Nephron (organoid): ENCODE data around the gene TPGS1.
A peak's percentile ranks its signal among the peaks of the same experiment; 100 is the strongest.

Source experiments
- H3K27ac Mint-ChIP-seq, 3 experiments: 2 replicates each; pipeline ENCODE4 v1.8.0; 2020; ENCODE audit warnings: mixed read lengths in 3 of 3, mild to moderate bottlenecking in 2 of 3, moderate library complexity in 1 of 3
- H3K27me3 Mint-ChIP-seq: 2 replicates; pipeline ENCODE4 v1.8.0; 2021; ENCODE audit warnings: low read depth, mild to moderate bottlenecking, moderate library complexity, mixed read lengths
- H3K36me3 Mint-ChIP-seq: 2 replicates; pipeline ENCODE4 v1.8.0; 2020; ENCODE audit warnings: low read depth, mixed read lengths
- H3K4me1 Mint-ChIP-seq: 2 replicates; pipeline ENCODE4 v1.8.0; 2020; ENCODE audit warnings: mixed read lengths
- H3K4me3 Mint-ChIP-seq, 3 experiments: 2 replicates each; pipeline ENCODE4 v1.8.0; 2020; ENCODE audit warnings: mild to moderate bottlenecking in 3 of 3, mixed read lengths in 3 of 3, moderate library complexity in 2 of 3
- H3K9me3 Mint-ChIP-seq: 2 replicates; pipeline ENCODE4 v1.8.0; 2020; ENCODE audit warnings: mixed read lengths
- TF ChIP-seq, protein P1 (sequence below), 3 experiments: fragments of 200-600 bp; sonication (generic); IDR thresholded peaks; one replicate each; pipeline ENCODE4 v1.5.0; 2021; ENCODE audit warnings: antibody characterized with exemption in 3 of 3; ENCODE audit not compliant: unreplicated experiment in 3 of 3

The TPGS1 gene

DNA sequence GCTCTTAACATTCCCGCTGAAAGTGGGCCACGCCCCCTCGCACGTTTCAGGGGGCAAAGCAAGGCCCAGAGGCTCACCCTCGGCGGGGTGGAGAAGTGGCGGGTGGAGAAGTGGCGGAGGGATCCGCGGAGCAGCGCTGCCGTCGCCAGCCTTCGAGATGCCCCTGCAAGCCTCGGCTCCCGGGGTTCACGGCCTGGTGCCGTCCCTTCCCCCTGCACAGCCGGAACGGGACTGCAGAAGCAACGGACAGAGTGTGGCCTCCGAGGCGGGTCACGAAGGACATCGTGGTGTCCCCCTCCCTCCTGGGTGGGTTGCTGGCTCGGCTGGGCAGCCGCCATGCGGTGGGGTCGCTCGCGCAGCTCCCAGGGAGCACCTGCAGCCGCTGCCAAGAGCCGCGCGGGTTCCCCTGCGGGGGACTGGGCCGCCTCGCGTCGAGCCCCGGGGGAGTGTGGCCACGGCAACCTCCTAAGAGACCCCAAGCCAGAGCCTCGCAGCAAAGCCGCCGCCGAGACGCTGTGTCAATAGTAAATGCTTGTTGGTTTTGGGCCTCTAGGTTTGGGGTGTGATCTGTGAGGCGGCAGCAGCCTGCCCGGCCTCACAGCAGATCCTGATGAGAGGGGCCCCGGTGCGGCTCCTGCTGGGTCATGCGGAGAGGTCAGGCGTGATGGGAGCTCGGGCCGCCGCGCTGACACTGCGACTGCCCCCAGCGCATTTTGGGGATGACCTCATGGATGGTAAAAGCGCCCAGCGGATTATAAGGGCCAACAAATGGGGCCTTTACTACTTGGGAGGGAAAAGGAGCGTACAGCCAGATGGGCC is 5.5 kb downstream of the TPGS1 start:
- peak overlapping the region in 2 of 3 experiments; percentile 23 to 56 for H3K4me3 Mint-ChIP-seq
- peaks cover 14% of the 10 kb centered on the region for H3K36me3 Mint-ChIP-seq
- H3K27ac Mint-ChIP-seq, result peak overlapping the region; percentile 75 to 95 (median 94)
- H3K4me1 Mint-ChIP-seq, result peaks cover 53% of the 10 kb centered on the region
- no peaks in the 10 kb centered on the region for H3K9me3 Mint-ChIP-seq
- TF ChIP-seq, protein P1, sequence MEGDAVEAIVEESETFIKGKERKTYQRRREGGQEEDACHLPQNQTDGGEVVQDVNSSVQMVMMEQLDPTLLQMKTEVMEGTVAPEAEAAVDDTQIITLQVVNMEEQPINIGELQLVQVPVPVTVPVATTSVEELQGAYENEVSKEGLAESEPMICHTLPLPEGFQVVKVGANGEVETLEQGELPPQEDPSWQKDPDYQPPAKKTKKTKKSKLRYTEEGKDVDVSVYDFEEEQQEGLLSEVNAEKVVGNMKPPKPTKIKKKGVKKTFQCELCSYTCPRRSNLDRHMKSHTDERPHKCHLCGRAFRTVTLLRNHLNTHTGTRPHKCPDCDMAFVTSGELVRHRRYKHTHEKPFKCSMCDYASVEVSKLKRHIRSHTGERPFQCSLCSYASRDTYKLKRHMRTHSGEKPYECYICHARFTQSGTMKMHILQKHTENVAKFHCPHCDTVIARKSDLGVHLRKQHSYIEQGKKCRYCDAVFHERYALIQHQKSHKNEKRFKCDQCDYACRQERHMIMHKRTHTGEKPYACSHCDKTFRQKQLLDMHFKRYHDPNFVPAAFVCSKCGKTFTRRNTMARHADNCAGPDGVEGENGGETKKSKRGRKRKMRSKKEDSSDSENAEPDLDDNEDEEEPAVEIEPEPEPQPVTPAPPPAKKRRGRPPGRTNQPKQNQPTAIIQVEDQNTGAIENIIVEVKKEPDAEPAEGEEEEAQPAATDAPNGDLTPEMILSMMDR (IDR thresholded peaks at IDR 0.05; ENCODE audit: unreplicated experiment in 3 of 3), result no peak
- peaks cover 4% of the 10 kb centered on the region for H3K27me3 Mint-ChIP-seq

DNA sequence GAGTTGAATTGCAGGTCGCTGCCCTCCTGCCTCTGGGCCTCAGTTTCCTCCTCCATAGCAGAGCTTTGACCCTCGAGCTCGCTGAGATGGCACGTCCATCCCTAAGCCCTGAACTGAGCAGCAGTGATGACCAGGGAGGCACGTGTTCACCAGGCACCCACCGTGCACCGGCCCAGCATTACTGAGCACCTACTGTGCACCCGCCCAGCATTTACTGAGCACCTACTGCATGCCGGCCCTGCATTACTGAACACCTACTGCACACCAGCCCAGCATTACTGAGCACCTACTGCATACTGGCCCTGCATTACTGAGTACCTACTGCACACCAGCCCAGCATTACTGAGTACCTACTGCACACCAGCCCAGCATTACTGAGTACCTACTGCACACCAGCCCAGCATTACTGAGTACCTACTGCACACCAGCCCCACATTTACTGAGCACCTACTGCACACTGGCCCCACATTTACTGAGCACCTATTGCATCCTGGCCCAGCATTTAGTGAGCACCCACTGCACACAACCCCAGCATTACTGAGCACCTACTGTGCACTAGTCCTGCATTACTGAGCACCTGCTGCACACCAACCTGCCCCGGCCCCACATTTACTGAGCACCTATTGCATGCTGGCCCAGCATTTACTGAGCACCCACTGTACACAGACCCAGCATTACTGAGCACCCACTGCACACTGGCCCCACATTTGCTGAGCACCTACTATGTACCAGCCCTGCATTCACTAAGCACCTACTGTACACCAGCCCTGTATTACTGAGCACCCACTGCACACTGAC is 6.3 kb downstream of the TPGS1 start:
- Mint-ChIP-seq H3K27me3 (peaks cover 4% of the 10 kb centered on the region), H3K4me1 (peaks cover 45% of the 10 kb centered on the region), H3K27ac (peak overlapping the region; percentile 89 to 95 (median 94)), H3K4me3 (no peak overlapping the region), H3K36me3 (peaks cover 11% of the 10 kb centered on the region), H3K9me3 (no peaks in the 10 kb centered on the region)
- TF ChIP-seq, protein P1 (IDR thresholded peaks at IDR 0.05; ENCODE audit: unreplicated experiment in 3 of 3), result no peak

DNA sequence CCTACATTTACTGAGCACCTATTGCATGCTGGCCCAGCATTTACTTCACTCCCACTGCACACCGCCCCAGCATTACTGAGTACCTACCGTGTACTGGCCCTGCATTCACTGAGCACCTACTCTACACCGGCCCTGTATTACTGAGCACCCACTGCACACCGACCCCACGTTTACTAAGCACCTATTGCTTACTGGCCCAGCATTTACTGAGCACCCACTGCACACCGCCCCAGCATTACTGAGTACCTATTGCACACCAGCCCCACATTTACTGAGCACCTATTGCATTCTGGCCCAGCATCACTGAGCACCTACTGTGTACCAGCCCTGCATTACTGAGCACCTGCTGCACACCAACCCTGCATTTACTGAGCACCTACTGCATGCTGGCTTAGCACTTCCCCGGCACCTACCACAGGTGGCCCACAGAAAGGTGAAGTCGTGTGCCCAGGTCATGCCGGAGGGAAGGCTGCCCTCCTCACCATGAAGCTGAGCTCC is 6.9 kb downstream of the TPGS1 start:
- peak overlapping the region in 1 of 3 experiments; percentile 20 for H3K4me3 Mint-ChIP-seq
- H3K4me1 Mint-ChIP-seq, result peaks cover 39% of the 10 kb centered on the region
- H3K27ac Mint-ChIP-seq, result peak overlapping the region; percentile 89 to 95 (median 94)
- H3K27me3 Mint-ChIP-seq, result peaks cover 4% of the 10 kb centered on the region
- H3K9me3 Mint-ChIP-seq, result no peaks in the 10 kb centered on the region
- H3K36me3 Mint-ChIP-seq, result peaks cover 5% of the 10 kb centered on the region
- TF ChIP-seq, protein P1 (IDR thresholded peaks at IDR 0.05; ENCODE audit: unreplicated experiment in 3 of 3), result no peak

DNA sequence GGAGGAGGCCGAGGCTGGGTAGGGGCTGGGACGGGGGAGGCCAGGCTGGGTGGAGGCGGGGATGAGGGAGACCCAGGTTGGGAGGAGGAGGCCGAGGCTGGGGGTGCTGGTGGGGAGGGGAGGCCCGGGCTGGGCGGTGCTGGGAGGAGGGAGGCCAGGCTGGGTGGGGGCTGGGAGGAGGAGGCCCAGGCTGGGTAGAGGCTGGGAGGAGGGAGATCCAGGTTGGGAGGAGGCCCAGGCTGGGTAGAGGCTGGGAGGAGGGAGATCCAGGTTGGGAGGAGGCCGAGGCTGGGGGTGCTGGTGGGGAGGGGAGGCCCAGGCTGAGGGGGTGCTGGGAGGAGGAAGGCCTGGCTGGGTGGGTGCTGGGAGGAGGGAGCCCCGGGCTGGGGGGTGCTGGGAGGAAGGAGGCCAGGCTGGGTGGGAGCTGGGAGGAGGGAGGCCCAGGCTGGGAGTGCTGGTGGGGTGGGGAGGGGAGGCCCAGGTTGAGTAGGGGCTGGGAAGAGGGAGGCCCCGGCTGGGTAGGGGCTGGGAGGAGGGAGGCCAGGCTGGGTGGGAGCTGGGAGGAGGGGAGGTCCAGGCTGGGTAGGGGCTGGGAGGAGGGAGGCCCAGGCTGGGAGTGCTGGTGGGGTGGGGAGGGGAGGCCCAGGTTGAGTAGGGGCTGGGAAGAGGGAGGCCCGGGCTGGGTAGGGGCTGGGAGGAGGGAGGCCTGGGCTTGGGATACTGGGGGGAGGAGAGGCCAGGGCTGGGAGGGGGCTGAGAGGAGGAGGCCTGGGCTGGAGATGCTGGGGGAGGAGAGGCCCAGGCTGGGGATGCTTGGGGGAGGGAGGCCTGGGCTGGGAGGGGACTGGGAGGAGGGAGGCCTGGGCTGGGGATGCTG is 10.7 kb downstream of the TPGS1 start:
- Mint-ChIP-seq H3K4me3 (peak overlapping the region in 1 of 3 experiments; percentile 32), H3K9me3 (no peaks in the 10 kb centered on the region), H3K27ac (peak overlapping the region; percentile 40 to 85 (median 51)), H3K36me3 (peaks cover 13% of the 10 kb centered on the region), H3K27me3 (peaks cover 4% of the 10 kb centered on the region), H3K4me1 (peaks cover 29% of the 10 kb centered on the region)
- TF ChIP-seq, protein P1 (IDR thresholded peaks at IDR 0.05; ENCODE audit: unreplicated experiment in 3 of 3), result no peak

DNA sequence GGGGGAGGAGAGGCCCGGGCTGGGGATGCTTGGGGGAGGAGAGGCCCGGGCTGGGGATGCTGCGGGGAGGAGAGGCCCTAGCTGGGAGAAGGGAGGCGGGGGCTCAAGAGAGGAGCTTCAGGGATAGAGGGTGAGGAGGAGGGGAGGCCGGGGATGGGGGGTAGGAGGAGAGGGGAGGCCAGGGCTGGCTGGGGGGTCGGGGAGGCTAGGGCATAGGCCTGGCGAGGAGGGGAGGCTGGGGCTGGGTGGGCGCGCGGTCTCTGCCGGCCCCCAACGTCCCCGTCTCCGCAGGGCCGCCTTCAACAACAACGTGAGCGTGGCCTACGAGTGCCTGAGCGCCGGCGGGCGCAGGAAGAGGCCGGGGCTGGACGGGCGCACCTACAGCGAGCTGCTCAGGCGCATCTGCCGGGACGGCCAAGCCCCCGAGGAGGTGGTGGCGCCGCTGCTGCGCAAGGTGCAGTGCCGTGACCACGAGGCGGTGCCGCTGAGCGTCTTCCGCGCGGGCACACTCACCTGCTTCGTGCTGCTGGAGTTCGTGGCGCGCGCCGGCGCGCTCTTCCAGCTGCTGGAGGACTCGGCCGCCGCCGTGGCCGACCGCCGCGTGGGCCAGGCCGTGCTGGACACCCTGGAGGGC is 11.4 kb downstream of the TPGS1 start:
- H3K27me3 Mint-ChIP-seq, result peaks cover under 1% of the 10 kb centered on the region
- peaks cover 13% of the 10 kb centered on the region for H3K36me3 Mint-ChIP-seq
- peak overlapping the region; percentile 40 to 85 (median 51) for H3K27ac Mint-ChIP-seq
- peak overlapping the region in 1 of 3 experiments; percentile 32 for H3K4me3 Mint-ChIP-seq
- no peaks in the 10 kb centered on the region for H3K9me3 Mint-ChIP-seq
- H3K4me1 Mint-ChIP-seq, result peaks cover 24% of the 10 kb centered on the region
- TF ChIP-seq, protein P1 (IDR thresholded peaks at IDR 0.05; ENCODE audit: unreplicated experiment in 3 of 3), result peak in 1 of 3 experiments; percentile 26
